ENCODE data around the gene ZNF529. TPM values are rescaled to one million over a fixed set of nuclear protein-coding genes. Genes with fewer than 3 reads are reported as not detected.

The ZNF529 gene
- polyA plus RNA-seq, 3 donors = 15.7 to 26.8 (median 26.3) TPM

DNA sequence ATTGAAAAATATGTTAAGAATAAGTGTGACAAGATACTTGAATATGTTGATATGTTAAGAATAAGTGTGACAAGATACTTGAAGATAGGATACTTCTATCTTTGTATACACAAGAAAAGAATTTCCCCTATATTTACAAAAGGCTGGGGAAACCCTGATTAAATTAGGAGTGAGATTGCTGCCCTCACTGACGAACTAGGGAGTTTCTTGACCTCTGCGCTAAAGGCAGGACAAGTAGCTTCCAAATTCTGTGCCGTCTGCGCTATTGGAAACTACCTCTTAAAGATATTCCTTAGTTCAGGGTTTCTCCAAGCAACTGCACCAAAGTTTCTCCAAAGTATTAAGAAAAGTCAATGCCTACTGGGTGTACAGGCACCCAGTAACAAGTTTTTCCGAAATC lies 45.8 kb downstream of the ZNF529 start:
- DNase-seq = no peak

DNA sequence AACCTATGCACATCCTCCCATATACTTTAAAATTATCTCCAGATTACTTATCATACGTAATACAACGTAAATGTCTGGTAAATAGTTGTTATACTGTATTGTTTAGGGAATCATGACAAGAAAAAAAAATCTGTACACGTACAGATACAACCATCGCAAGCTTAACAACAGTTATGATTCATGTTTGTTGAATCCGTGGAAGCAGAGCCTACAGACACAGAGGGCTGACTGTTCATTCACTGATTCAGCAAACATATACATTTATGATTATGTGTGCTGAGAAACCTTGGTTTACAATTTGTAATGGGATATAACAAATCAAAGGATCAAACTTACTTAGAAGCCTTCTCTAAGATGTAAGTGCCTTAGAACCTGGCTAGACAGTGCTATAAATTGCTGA lies 46.5 kb downstream of the ZNF529 start:
- no peak for DNase-seq

DNA sequence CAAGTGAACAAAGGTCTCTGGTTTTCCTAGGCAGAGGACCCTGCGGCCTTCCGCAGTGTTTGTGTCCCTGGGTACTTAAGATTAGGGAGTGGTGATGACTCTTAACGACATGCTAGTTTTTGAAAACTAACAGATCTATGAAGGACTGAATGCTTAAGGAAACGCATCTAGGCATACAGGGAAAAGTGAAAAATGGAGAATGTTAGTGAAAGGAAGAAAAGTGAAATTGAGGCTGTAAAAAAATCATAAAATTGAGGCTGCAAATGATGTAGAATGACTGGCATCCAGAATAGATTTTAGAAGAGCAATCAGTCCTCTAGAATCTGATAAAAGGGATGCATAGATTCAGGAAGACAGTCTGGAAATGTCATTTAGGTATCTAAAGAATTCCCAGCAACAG lies 48.5 kb downstream of the ZNF529 start:
- DNase-seq = no peak

DNA sequence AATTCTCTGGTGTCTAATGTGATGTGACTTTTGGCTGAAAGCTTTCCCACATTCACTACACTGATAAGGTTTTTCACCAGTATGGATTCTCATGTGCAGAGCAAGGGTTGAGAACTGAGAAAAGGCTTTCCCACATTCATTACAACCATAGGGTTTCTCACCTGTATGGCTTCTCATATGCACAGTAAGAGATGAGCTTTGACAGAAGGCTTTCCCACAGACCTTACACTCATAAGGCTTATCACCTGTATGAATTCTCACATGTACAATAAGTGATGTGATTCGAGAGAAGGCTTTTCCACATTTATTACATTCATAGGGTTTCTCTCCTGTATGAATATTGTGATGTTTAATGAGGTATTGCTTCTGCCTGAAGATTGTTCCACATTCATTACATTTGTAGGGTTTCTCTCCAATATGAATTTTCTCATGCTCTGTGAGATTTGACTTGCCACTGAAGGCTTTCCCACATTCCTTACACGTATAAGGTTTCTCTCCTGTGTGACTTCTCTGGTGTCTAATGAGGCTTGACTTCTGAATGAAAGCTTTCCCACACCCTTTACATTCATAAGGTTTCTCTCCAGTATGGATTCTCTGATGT lies 59.0 kb downstream of the ZNF529 start:
- DNase-seq = no peak

DNA sequence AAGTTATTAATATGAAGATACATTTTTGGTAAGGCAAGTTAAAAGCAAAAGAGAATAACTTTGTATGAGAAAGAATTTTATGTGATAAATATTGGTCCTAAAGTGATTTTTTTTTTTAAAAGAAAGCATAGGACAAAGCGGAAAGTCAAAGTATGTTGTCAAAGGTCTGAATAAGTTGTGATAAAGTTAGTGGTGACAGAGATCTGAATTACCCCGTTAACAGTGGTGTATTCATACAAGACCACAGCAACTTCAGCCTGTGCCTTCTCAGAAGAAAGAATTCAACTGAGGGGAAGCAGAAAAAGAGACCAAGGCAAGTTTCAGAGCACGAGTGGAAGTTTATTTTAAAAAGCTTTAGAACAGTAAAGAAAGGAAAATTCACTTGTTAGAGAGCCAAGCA lies 64.8 kb downstream of the ZNF529 start:
- no peak for DNase-seq

DNA sequence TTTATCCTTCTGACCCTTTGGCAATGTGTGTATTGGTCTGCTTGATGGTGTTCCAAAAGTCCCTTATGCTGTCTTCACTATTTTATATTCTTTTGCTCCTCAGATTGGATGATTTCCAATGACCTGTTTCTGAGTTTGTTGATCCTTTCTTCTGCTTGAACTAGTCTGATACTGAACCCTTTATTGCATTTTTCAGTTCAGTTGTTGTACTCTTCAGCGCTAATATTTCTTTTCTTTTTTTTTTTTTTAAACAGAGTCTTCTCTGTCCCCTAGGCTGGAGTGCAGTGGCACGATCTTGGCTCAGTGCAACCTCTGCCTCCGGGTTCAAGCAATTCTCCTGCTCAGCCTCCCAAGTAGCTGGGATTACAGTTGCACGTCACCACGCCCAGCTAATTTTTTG lies 71.1 kb downstream of the ZNF529 start:
- no peak for DNase-seq

DNA sequence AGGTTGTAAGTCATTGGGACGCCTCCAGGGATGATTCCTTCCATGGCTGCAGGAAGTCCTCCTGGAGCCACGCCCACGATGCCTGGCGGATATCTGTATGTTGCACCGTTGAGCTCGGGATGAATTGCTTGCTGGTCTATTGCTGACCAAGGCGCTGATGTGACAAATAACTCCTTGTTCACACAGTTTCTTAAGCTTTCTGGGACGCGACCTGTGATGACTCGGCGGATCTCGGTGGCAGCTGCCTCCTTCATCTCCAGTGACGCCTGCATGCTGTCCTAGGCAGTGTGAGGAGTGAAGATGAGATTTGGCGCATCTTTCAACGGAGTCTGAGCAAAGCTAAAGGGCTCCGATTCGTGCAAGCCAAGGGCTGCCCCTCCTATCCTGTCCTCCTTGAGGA lies 76.1 kb downstream of the ZNF529 start:
- no peak for DNase-seq

Other genes starting within 250 kb of the ZNF529 start
- 10 to 100 TPM; 11.0 to 16.6 (median 14.3) TPM for gene ZFP14, start 194.1 kb downstream of the ZNF529 start, polyA plus RNA-seq (ENCODE audit: insufficient read length in 3 of 3)
- 10 to 100 TPM; 11.8 to 13.6 (median 13.5) TPM for gene ZFP82, start 154.6 kb downstream of the ZNF529 start, polyA plus RNA-seq (ENCODE audit: insufficient read length in 3 of 3)
- gene ZNF566, start 83.7 kb downstream of the ZNF529 start, polyA plus RNA-seq (ENCODE audit: insufficient read length in 3 of 3) = 10 to 100 TPM; 13.8 to 18.3 (median 15.7) TPM
- gene ZNF260, start 45.0 kb downstream of the ZNF529 start, polyA plus RNA-seq (ENCODE audit: insufficient read length in 3 of 3) = 10 to 100 TPM; 26.4 to 33.0 (median 30.5) TPM
- 10 to 100 TPM in 1 of 3 donors, 1 to 10 TPM in 2; 5.9 to 12.0 (median 8.8) TPM for gene ZNF382, start 32.0 kb upstream of the ZNF529 start, polyA plus RNA-seq (ENCODE audit: insufficient read length in 3 of 3)
- gene ZNF461, start 93.5 kb upstream of the ZNF529 start, polyA plus RNA-seq (ENCODE audit: insufficient read length in 3 of 3) = 10 to 100 TPM; 10.1 to 15.5 (median 13.8) TPM
- gene ZNF567, start 114.3 kb upstream of the ZNF529 start, polyA plus RNA-seq (ENCODE audit: insufficient read length in 3 of 3) = 10 to 100 TPM; 11.1 to 13.4 (median 12.0) TPM
- 1 to 10 TPM; 2.6 to 4.5 (median 3.8) TPM for gene ZNF850, start 199.5 kb upstream of the ZNF529 start, polyA plus RNA-seq (ENCODE audit: insufficient read length in 3 of 3)